ENCODE results near the gene TMEM72.

TMEM72 gene

DNA sequence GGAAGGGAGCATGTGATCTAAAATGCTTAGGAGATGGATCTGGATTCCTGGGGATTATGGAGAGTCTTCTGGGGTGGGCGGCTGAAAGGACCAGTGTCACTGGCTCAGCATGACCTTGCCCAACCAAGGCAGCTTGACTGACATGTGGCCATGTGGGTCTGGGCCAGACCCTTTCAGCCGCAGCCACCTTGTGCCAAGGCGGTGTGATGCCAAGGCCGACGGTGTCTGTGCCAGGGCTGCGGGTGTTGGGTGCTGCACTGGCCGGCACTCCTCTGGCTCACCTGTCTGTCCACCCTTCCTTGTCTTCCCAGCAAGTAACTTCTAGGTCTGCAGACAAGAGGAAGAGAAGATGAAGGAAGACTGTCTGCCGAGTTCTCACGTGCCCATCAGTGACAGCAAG lies 58.7 kb downstream of the TMEM72 start:
- no peaks in the 10 kb centered on the region for H3F3A ChIP-seq (ENCODE audit: low read depth)
- no peaks in the 10 kb centered on the region for H3K79me2 ChIP-seq (ENCODE audit: insufficient read depth, low read length)
- TF ChIP-seq, protein P1, sequence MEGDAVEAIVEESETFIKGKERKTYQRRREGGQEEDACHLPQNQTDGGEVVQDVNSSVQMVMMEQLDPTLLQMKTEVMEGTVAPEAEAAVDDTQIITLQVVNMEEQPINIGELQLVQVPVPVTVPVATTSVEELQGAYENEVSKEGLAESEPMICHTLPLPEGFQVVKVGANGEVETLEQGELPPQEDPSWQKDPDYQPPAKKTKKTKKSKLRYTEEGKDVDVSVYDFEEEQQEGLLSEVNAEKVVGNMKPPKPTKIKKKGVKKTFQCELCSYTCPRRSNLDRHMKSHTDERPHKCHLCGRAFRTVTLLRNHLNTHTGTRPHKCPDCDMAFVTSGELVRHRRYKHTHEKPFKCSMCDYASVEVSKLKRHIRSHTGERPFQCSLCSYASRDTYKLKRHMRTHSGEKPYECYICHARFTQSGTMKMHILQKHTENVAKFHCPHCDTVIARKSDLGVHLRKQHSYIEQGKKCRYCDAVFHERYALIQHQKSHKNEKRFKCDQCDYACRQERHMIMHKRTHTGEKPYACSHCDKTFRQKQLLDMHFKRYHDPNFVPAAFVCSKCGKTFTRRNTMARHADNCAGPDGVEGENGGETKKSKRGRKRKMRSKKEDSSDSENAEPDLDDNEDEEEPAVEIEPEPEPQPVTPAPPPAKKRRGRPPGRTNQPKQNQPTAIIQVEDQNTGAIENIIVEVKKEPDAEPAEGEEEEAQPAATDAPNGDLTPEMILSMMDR (conservative IDR thresholded peaks at IDR 0.05; ENCODE audit: low read length): no peak
- no peak for TF ChIP-seq EZH2phosphoT487 (IDR thresholded peaks at IDR 0.05; ENCODE audit: borderline replicate concordance)
- no peaks in the 10 kb centered on the region for H3K27me3 ChIP-seq (ENCODE audit: insufficient read depth, low read length, poor library complexity, severe bottlenecking)
- no peak overlapping the region for H3K4me3 ChIP-seq (ENCODE audit: low read length, poor library complexity, severe bottlenecking)
- peaks cover 55% of the 10 kb centered on the region for H3K4me1 ChIP-seq (ENCODE audit: insufficient read depth, low read length, poor library complexity, severe bottlenecking)
- H4K20me1 ChIP-seq (ENCODE audit: insufficient read depth, low read length, poor library complexity, severe bottlenecking): no peaks in the 10 kb centered on the region
- H3K9me2 ChIP-seq (replicated peaks; ENCODE audit: low read depth, low read length): no peaks in the 10 kb centered on the region
- no peak overlapping the region for H3K9ac ChIP-seq (ENCODE audit: low read depth, low read length, poor library complexity, severe bottlenecking)
- no peak overlapping the region for H3K4me2 ChIP-seq (ENCODE audit: low read depth, low read length, poor library complexity, severe bottlenecking)
- H3K9me3 ChIP-seq (ENCODE audit: insufficient read depth, low read depth, low read length): no peaks in the 10 kb centered on the region
- H3K36me3 ChIP-seq (ENCODE audit: insufficient read depth, low read length): no peaks in the 10 kb centered on the region
- no peak overlapping the region for H2AFZ ChIP-seq (ENCODE audit: low read length)

DNA sequence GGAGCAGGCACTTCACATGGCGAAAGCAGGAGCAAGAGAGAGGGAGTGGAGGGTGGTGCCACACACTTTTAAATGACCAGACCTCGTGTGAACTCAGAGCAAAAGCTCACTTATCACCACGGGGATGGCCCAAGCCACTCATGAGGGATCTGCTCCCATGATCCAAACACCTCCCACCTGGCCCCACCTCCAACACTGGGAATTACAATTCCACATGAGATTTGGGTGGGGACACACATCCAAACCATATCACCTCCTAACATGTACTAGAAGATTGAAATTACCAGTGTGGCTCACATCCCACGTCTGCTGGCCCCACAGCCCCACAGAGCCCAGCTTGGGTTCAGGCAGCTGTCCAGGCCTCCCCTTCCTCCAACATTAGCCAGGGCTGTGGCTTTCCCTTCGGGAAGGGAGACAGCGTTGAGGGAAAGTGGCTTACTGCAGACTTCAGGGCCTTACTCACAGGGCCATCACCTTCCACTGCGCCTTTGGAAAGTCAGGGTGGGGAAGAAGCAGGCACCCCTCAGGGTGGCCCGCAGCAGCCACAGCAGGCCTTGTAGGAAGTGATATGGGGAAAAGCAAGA lies 59.8 kb downstream of the TMEM72 start:
- no peak overlapping the region for H3K9ac ChIP-seq (ENCODE audit: low read depth, low read length, poor library complexity, severe bottlenecking)
- no peaks in the 10 kb centered on the region for H3K9me3 ChIP-seq (ENCODE audit: insufficient read depth, low read depth, low read length)
- no peak overlapping the region for H3K4me2 ChIP-seq (ENCODE audit: low read depth, low read length, poor library complexity, severe bottlenecking)
- H3K27me3 ChIP-seq (ENCODE audit: insufficient read depth, low read length, poor library complexity, severe bottlenecking): no peaks in the 10 kb centered on the region
- no peaks in the 10 kb centered on the region for H3K36me3 ChIP-seq (ENCODE audit: insufficient read depth, low read length)
- no peak for TF ChIP-seq EZH2phosphoT487 (IDR thresholded peaks at IDR 0.05; ENCODE audit: borderline replicate concordance)
- TF ChIP-seq, protein P1 (conservative IDR thresholded peaks at IDR 0.05; ENCODE audit: low read length): no peak
- H4K20me1 ChIP-seq (ENCODE audit: insufficient read depth, low read length, poor library complexity, severe bottlenecking): no peaks in the 10 kb centered on the region
- no peak overlapping the region for H2AFZ ChIP-seq (ENCODE audit: low read length)
- H3K4me3 ChIP-seq (ENCODE audit: low read length, poor library complexity, severe bottlenecking): no peak overlapping the region
- no peaks in the 10 kb centered on the region for H3K79me2 ChIP-seq (ENCODE audit: insufficient read depth, low read length)
- peaks cover 57% of the 10 kb centered on the region for H3K4me1 ChIP-seq (ENCODE audit: insufficient read depth, low read length, poor library complexity, severe bottlenecking)
- no peaks in the 10 kb centered on the region for H3F3A ChIP-seq (ENCODE audit: low read depth)
- no peaks in the 10 kb centered on the region for H3K9me2 ChIP-seq (replicated peaks; ENCODE audit: low read depth, low read length)

DNA sequence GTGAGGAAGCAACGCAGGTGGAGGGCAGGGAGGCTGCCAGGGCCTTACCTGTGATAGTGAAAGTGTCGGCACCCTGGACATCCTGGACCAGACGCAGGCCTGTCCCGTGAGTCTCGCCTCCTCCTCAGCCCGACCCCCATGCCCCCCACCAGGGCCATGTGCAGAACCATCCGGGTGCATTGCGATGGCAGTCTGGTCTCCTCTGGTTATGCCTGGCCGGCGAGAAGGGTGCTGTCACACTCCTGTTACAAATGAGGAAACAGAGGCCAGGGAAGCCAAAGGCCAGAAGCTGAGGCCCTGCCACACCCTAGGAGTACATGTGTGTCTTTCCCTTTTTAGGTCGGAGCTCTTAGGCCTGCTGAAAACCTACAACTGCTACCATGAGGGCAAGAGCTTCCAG lies 60.3 kb downstream of the TMEM72 start:
- Histone ChIP-seq H2AFZ (ENCODE audit: low read length) (no peak overlapping the region), H3K36me3 (ENCODE audit: insufficient read depth, low read length) (no peaks in the 10 kb centered on the region)

More for the DNA sequence above, 60.3 kb downstream of the TMEM72 start:
- no peak overlapping the region for H3K4me2 ChIP-seq (ENCODE audit: low read depth, low read length, poor library complexity, severe bottlenecking)
- no peaks in the 10 kb centered on the region for H3K79me2 ChIP-seq (ENCODE audit: insufficient read depth, low read length)
- H3K9me3 ChIP-seq (ENCODE audit: insufficient read depth, low read depth, low read length): no peaks in the 10 kb centered on the region
- peaks cover 55% of the 10 kb centered on the region for H3K4me1 ChIP-seq (ENCODE audit: insufficient read depth, low read length, poor library complexity, severe bottlenecking)
- H3K9me2 ChIP-seq (replicated peaks; ENCODE audit: low read depth, low read length): no peaks in the 10 kb centered on the region
- TF ChIP-seq, protein P1 (conservative IDR thresholded peaks at IDR 0.05; ENCODE audit: low read length): no peak
- no peak for TF ChIP-seq EZH2phosphoT487 (IDR thresholded peaks at IDR 0.05; ENCODE audit: borderline replicate concordance)
- H3K9ac ChIP-seq (ENCODE audit: low read depth, low read length, poor library complexity, severe bottlenecking): no peak overlapping the region
- no peak overlapping the region for H3K4me3 ChIP-seq (ENCODE audit: low read length, poor library complexity, severe bottlenecking)
- no peaks in the 10 kb centered on the region for H4K20me1 ChIP-seq (ENCODE audit: insufficient read depth, low read length, poor library complexity, severe bottlenecking)
- no peaks in the 10 kb centered on the region for H3F3A ChIP-seq (ENCODE audit: low read depth)
- no peaks in the 10 kb centered on the region for H3K27me3 ChIP-seq (ENCODE audit: insufficient read depth, low read length, poor library complexity, severe bottlenecking)
